ENCODE measurements around the gene PARP12. TPM values are rescaled to one million over a fixed set of nuclear protein-coding genes. Genes with fewer than 3 reads are reported as not detected.

The PARP12 gene
- total and polyA plus RNA-seq, 2 of the 8 experiments (the other 6 are each of a cell fraction or from before 2014, with no cell fraction given): 9.0 to 21.5 TPM

DNA sequence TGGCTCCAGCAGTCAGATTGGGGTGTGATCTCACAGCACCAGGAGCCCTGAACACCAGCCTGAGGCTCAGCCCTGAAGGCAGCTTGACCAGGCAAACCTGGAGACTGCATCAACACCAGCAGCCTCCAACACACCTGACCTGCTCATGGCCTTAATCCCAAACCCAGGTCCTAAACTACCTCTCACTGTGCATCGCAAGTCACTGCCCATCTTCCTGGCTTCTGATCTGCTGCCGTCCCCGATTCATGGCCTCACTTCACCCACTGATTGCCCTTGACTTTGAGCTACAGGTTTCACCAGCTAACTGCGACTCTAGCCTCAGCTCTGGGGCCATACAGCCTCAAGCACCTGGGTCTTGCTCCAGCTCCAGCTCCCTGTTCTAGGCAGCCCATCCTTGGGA lies 49.1 kb downstream of the PARP12 start (continued):
- TF ChIP-seq, protein P1, sequence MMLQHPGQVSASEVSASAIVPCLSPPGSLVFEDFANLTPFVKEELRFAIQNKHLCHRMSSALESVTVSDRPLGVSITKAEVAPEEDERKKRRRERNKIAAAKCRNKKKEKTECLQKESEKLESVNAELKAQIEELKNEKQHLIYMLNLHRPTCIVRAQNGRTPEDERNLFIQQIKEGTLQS (IDR thresholded peaks at IDR 0.05; ENCODE audit: insufficient read depth, low read depth, low read length): no peak
- TF ChIP-seq NANOG (IDR thresholded peaks at IDR 0.05; ENCODE audit: insufficient read depth, low read depth, low read length, poor library complexity, severe bottlenecking) (no peak), CBX8 (IDR thresholded peaks at IDR 0.05; ENCODE audit: borderline replicate concordance, low read depth, low read length) (no peak), TCF12 (IDR thresholded peaks at IDR 0.05; ENCODE audit: low read depth, low read length) (no peak), EP300 (IDR thresholded peaks at IDR 0.05; ENCODE audit: borderline replicate concordance in 1 of 2, low read depth in 2 of 2, low read length in 2 of 2) (no peak), KDM5A (IDR thresholded peaks at IDR 0.05; ENCODE audit: low read length) (no peak)
- TF ChIP-seq, protein P2, sequence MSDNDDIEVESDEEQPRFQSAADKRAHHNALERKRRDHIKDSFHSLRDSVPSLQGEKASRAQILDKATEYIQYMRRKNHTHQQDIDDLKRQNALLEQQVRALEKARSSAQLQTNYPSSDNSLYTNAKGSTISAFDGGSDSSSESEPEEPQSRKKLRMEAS (IDR thresholded peaks at IDR 0.05): no peak

Data from H1 (cell line).